Measurements from ENCODE around the gene CACNA1F.

DNA sequence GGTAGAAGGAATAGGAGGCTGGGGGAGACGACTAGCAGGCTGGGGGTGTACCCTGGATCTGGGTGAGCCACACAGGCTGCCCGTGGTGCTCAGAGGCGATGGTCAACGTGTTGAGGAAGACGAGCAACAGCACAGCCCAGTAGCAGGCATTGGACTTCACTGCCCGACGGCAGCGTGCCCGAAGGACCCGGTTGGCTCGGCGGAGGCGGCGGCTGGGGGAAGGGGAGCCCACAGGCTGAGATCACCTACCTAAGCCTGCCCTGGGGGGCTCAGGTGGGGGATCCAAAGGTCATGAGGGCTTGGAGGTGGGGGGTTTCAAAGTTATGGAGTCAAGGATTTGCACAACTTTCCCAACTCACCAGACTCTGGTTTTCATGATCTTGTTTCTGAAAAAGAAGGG, 7.3 kb downstream of the CACNA1F start:
- TF ChIP-seq, protein P1, sequence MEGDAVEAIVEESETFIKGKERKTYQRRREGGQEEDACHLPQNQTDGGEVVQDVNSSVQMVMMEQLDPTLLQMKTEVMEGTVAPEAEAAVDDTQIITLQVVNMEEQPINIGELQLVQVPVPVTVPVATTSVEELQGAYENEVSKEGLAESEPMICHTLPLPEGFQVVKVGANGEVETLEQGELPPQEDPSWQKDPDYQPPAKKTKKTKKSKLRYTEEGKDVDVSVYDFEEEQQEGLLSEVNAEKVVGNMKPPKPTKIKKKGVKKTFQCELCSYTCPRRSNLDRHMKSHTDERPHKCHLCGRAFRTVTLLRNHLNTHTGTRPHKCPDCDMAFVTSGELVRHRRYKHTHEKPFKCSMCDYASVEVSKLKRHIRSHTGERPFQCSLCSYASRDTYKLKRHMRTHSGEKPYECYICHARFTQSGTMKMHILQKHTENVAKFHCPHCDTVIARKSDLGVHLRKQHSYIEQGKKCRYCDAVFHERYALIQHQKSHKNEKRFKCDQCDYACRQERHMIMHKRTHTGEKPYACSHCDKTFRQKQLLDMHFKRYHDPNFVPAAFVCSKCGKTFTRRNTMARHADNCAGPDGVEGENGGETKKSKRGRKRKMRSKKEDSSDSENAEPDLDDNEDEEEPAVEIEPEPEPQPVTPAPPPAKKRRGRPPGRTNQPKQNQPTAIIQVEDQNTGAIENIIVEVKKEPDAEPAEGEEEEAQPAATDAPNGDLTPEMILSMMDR (IDR thresholded peaks at IDR 0.05; ENCODE audit: insufficient read depth, low read length, poor library complexity, severe bottlenecking), result no peak
- TF ChIP-seq EZH2phosphoT487 (conservative IDR thresholded peaks at IDR 0.05; ENCODE audit: low read length), result no peak

All from SU-DHL-6 (cell line).